Right kidney (tissue), 1 donor: ENCODE data around the gene MRPL43.

ENCODE experiments used
- DNase-seq: peaks from one replicate; pipeline ENCODE4 v3.0.0-alpha.2; 2016

Gene MRPL43

DNA sequence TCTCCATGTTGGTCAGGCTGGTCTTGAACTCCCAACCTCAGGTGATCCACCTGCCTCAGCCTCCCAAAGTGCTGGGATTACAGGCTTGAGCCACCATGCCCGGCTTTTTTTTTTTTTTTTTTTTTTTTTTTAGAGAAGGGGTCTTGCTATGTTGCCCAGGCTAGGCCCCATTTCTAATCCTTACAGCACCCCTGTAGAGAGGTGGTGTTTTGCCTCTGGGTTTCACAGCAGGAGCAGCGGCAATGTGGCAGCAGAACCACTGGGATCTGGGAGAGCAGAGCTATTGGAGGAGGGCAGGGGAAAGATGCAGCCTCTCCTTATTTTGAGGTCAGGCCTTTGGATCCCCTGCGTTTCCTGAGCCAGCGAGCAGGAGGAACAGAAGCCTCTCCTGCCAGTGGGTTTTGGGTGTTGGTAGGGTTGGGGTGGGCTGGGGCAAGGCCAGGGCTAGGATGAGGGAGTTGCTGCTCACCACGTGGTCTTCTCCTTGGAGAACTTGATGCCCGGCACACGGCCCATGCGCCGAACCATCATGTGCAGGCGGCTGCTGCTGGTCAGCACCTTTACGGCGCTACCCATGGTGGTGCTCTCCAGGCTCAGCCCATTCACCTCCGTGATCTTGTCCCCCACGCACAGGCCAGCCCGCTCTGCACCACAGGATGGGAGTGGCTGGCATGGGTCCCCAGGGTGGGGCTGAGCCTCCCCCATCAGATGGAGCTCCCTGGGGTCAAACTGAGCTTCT, 35.8 kb upstream of the MRPL43 start:
- DNase-seq: no peak

DNA sequence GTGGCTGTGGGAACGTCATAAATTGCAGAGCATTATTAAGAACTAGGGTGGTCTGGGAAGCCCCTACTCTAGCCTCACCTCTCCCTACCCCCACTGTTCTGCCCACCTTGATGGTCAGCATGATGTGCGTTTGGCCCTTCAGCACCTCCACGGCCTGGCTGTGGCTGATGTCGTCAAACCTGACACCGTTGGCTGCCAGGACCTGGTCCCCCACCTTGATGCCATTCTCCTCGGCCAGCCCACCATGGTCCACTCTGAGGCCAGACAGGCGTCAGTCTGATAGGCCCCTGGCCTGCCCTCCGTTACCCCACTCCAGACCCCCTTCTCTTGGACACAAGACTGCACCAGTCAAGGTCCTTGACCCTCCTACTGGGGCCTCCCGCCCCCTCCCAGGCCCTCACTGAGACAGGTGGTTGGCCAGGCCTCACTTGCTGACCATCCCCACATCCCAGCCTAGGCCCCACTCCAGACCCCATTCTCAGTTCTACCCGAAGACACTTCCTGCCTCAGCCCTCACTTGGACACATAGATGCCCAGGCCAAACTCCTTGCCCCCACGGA, 34.5 kb upstream of the MRPL43 start:
- no peak for DNase-seq

DNA sequence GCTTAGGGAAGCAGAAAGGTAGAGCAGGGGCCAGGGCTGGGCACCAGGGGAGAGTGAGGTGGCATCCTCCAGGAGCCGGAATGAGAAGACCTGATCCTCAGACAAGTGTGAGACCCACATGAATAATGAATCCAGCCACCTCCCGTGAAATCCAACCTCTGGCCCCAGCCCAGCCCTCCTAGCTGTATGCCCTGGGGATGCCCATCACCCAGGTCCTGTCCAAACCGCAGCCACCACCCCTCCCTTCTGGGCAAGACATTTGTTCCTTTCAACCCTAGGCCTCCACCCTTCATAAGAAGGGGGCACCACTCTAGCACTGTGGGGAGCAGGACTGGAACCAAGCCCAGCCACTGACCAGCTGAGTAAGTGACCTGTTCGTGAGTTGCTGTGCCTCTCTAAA, 33.9 kb upstream of the MRPL43 start:
- DNase-seq: no peak

DNA sequence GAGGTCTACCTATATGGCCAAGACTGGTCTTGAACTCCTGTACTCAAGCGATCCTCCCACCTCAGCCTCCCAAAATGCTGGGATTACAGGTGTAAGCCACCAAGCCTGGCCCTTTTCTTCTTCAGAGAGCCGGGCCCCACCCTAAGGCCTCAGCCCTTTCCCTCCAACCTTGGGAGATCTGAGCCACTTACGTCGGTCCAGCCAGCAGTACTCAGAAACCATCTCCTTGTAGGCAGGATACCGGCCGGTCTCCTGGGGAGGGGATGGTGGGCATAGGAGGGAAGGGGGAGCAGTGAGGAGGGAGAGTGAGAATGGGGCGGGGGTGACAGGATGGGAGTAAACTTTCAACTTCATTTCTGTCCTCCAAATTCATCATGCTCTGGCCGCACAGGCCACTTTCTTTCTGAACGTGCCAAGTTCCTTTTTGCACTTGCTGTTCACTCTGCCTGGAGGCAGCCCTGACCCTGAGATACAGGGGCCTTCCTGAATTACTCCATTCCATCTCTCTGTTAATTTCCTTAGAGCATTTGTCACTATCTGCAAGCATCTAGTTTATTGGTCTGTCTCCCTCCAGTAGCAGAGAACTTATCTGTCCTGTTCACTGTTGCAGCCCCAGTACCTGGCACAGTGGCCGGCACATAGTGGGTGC, 33.3 kb upstream of the MRPL43 start:
- DNase-seq: no peak

DNA sequence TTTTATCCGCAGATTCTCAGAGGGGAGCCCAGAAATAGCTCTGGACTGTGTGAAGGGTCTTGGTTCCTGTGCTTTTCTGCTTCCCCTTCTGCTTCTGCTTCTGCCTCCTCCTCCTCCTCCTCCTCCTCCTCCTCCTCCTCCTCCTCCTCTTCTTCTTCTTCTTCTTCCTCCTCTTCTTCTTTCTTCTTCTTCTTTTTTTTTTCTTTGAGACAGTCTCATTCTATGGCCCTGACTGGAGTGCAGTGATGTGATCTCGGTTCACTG, 32.1 kb upstream of the MRPL43 start:
- DNase-seq: no peak

DNA sequence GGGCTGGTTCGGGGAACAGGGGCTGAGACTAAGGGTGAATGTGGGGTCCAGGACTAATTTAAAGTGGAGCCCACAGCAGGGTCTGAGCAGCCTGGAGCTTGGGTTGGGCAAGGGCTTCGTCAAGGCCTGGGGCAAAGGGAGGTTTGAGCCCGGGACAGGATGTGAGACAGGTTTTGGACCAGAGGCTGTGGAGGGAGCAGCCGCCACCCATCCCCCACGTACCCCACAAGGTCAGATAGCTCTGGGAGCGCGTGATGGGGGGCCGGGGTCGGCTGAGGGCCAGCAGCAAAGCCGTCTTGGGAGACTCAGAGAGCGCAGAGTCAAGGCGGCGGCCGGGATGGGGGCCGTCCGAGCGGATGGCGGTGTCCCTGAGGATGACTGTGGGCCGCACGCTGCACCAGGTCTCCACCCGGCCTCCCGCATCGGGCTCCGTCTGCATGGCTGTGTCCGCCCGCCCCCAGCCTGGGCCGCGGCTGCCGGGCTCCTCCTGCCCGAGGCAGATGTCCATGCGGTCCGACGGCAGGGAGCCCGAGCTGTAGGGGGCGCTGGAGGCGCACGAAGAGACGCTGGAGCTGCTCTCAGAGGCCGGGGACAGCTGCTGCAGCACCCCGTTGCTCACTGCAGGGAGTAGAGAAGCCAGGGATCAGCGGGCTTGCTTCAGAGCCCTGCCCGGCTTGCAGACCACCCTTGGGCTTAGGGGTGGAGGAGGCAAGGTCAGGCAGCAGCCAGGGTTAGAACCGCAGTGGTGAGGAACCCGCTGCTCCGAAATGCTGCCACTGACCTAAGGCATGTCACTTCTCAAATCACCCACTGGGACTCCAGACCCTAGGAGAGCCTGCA, 31.5 kb upstream of the MRPL43 start:
- DNase-seq: peak; percentile 75

DNA sequence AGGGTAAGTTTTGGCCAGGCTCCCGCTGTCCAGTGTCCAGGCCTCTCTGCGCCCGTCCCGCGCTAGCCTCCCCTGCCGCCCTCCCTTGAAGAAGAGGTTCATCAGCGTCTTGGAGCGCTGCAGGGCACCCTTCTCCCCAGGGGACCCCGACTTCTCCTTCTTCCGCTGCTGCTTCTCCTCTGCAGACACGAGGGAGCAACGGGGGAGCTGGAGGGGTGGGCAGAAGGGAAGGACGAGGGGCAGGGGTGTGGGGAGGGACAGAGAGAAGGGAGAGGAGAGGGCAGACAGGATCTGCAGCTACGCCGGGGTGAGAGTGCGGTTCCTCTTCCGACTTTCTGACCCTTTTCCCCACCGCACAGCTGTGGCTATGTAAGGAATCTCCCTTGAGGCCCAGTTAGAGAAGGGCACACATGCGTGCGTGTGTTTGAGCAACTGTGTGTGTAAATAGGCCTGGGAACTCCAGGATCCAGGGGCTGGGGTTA, 30.9 kb upstream of the MRPL43 start:
- no peak for DNase-seq

DNA sequence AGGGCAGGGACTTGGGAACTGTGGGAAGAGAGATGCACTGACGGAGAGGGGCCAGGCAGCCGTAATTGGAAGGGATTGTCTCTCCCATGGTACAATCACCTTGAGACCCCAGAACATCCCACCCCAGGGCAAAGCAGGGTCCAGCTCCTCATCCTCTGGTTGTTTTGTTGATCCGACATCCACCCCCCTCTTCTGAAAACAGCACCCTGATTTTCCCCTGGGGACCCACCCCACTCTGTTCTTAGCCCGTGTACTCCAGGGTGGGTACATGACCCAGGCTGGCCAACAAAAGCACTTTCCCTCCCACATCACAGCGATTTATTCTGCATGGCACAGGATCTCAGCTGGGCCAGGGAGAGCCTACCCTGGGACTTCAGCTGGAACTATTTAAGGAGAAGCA, 29.5 kb upstream of the MRPL43 start:
- DNase-seq: no peak

DNA sequence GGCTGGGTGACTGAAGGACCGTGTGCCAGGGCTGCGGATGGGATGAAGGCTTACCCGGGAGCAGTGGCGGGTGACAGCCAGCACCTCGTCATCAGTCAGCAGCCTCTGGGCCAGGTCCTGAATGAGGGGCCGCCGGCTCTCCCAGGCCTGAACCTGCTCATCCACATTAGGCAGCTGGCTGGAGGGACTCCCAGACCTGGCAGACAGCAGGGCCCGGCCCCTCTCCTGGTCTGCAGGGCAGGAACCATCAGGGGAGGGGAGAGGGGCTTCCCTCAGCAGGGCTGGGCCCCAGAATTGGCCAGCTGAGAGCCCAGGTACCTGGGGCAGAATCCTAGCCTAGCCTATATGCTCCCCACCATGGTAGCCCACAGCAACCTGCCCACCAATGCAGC, 28.3 kb upstream of the MRPL43 start:
- no peak for DNase-seq

DNA sequence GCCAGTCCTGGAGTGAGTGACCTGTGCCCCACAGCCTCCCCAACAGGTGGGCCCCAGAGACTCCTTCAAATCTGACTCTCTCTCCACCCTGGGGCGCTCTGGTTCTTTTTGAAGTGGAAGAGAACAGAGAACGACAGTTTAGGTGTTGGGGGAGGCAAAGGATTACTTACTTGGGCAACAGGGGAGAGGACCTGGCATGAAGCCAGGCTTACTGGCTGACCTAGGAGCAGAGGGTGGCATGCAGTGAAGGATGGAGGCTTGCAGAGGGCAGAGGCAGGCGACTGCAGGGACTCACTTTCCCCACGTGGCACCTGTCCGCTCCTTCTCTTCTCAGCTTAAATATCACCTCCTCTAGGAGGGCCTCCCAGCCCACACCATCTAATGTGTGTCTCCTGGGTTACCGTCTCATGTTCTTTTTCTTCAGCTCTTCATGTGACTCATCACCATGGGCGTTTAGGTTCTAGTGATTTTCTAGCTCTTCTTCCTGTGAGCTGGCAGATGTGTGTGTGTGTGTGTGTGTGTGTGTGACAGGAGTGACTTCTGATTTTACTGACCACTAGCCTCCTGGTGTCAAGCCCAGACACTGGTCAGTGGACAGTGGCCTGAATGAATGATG, 27.8 kb upstream of the MRPL43 start:
- DNase-seq: no peak

DNA sequence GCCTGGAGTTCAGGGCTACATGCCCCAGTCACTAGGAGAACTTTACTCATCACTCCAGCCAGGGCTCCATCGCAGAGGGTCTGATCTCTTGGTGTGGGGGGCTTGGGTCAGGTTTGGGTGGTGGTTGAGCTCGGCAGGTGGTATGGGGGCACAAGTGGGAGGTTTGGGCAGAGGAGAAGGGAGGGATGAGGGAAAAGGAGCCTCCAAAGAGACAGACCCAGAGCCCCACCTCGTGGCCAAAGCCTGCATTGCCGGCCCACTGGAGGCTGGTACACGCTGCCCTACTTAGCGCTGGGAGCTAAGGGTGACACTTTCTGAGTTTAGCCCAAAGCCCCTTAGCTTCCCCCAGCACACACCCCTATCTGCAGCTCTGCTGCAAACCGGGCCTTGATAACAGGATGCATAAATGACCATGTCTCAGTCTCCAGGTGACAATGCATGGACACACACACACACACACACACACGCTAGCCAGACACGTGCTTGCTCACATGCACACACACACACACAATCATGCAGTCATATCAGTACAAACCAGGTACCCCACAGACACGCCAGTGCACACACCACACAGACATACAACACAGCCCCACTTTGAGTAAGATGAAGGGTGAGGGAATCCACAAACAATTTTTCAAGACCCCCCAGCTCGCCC, 27.1 kb upstream of the MRPL43 start:
- peak; percentile 74 for DNase-seq

DNA sequence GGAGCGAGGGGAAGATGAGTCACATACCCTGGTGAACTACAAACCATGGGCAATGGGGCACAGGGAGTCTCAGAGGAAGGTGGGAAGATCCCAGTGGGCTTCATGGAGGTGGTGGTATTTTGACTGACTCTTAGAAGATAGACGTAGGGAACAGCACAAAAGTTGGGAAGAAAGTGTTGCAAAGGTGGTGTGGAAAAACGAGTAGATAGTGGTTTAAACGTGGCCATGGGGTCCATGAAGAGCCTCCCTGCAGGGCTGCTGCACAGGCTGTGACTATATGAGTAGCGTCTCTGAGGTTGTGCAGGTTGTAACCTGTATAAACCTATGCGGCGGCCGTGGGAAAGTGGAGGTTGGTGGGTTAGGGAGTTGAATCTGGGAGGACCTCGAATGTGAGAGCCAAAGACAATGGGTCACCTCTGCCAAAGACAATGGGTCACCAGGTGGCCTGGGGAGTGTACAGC, 26.1 kb upstream of the MRPL43 start:
- DNase-seq: no peak

DNA sequence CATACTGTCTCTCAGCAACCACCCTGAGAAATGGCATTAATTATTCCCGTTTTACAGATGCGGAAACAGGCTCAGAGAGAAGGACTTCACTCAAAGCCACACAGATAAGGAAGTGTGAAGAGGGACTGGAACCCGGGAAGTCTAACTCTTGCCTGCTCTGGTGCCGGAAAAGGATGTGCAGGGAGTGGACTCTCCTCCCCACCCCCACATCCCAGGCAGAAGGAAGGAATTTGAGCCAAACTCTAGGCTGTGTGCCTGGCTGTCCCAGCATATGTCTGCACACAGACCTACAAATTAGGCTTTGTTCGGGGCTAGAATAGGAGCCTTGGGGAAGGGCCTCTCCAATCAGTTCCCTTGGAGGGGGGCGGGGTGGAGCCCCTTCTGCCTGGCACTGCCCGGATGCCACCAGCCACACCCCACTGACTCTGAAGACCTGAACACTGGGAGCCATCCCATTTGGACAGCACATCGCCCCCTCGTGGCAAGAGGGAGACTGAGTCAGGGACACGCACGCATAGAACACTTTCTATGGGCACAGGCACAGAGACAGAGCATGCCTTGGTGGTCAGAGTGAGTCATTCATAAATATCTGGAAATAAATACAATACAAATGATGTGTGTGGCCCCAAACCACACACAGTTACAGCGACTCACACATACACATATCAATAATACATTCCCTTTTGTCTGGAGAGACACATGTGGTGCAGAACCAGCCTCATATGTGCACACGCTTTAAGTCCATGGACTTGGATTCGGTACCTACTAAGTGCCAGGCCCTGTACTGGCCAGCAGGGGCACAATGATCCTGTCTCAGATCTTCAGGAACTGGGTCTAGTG, 25.4 kb upstream of the MRPL43 start:
- peak; percentile 80 for DNase-seq

DNA sequence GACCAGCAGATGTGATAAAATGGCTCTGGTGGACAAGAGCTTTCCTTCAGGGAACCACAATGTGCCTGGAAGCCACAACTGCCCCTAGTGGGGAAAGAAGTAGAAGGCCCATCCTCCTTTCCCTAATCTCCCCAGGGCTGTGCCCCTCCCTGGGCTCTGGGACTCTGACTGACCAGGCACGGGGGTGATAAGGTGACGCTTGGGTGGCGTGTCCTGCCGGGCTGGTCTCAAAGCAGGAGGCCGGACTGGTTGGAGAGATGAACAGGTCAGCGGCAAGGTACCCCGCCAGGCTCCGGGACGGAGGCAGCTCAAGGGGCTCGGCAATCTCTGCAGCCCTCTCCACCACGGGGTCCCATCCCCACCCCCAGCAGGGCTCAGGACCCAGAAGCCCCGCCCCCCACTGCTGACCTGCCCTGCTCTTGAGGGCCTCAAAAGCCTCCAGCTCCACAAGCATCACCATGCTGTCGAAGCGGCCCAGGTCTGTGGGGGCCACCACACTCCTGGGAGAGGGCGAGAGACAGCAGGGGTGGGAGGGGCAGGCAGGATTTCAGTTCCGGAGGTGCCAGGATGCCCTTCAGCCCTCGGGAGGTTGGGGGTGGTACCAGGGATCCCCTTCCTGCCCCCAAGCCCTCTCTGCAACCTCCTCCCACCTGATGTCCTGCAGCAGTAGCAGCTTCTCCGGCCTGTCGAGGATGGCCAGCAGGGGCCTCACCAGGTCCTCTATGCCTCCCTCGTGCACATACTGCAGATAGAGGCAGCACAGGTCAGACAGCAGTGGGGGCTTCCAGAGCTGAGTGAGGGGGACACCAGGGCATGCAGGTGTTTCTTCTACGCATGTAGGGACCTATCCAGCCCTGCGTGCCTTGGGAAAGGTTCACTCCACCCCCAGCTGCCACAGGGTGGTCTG, 24.5 kb upstream of the MRPL43 start:
- DNase-seq: no peak

DNA sequence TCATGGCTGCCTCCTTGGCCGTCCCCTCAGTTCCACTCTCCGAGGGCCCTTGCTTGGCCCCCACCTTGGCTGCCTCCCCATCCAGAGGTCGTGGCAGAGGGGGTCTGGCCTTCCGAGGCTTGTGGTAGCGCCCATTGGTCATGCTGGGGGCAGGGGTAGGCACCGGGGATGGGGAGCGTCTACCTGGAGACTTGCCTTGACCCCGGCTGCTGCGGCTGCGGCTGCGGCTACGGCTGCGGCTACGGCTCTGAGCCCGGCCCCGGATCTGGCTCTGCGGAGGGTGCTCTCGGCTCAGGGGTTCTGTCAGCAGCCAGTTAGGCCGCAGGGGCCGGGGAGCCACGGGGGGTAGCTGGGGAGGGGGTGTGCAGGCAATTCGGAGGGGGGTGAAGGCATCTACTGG, 23.0 kb upstream of the MRPL43 start:
- no peak for DNase-seq

DNA sequence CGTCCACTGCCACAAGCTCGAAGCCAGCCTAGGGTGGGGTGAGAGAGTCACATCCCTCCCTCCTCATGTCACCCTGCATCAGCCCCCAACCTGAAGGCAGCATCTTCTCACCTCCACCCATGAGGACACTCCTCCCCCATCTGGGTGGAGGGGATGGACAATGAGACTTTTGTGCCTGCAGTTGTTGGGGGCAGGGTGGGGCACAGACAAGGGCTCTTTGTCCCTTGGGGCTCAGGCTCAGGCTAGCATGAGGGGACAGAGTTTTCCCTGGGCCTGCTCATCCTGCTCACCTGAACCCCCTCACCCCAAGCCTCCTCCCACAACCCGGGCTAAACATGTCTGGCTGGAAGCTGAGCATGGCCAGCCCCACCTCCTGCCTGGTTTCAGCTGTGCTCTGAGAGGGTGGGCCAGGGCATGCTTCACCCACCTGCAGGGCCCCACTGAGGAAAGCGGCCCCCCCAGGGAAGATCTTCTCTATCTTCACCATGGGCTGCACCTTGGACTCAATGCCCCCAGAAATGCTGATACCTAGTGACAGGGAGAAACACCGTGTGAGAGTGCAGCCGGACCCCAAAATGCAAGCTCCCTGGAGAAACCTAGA, 21.6 kb upstream of the MRPL43 start:
- no peak for DNase-seq

DNA sequence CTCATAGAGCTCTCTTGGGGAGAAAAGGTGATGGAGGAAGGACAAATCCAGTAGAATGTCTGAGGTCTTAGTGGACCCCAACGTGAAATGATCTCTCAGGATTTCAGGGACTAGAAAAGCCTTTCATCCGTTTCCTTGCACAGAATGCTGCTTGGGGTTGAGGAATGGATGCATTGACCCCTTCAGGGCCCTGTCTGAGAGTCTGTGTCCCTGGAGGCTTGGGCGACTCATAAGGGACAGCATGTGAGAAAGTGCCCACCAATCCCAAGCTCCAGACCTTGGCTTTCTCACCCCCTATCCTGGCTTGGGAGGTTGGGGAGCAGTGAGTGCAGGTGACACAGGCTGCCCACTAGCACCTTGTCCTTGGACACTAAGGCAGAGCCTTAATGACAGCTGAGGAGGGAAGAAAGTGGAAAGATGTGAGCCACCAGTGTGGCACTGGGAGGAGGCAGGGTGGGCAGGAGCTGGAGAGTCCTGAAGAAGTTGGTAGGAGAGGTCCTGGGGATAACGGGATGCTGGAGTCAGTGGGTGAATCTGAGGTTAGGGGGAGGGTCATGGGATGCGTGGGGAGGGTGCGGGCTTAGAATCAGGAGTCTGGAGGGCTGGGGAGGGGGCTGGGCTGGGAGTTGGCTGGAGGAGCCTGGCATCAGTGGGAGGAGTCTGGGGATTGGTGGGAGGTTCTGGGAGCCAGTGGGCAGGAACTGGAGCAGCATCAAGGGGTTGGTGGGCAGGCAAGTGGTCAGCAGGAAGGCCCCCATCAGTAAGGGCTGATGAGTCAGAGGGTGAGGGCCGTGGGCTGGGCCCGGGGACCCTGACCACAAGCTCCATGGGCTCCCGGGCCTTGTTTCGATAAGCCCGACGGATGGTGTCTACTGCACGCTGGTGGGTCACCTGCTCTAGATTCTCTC, 20.9 kb upstream of the MRPL43 start:
- DNase-seq: no peak

DNA sequence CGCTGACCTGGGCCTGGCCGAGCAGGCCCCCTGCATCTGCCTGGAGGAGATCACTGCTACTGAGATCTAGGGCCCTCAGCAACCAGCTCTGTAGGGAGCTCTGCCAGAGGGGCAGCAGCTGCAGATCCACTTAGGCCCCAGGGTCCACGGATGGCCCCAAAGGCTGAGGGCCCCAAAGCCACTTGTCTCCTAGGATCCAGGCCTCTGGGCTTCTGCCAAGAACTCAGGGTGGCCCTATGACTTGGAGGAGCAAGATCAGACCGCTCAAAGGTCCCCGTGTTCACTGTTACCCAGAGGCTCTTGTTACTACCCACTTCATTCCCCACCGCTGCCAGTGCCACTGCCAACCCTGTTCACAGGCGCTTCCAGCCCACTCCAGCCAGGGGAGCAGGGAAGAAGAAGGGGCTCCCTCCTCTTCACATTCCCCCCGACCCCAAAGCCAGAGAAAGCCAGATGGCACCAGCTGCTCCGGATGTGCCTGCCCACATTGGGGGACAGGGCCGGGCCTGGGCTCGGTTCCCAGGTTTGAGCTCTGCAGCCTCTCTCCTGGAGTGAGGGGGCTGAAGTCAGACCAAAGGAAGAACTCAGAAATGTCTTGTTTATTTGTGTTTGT, 19.9 kb upstream of the MRPL43 start:
- no peak for DNase-seq
